Activated T-helper 1 cell treated with anti-CD3 and anti-CD28 coated beads, Interleukin-2, amount 50 U/mL, for 16 hours (primary cell): ENCODE data around the gene OR6X1.
"Not testable (repeated sequence)": the region's sequence is repeated elsewhere in the genome, so short reads cannot be mapped to it uniquely, and the experiment has no call there.

Experiments
- DNase-seq, 2 donors: peaks; one replicate each; pipeline ENCODE4 v3.0.0-alpha.2; 2020; ENCODE audit warnings: low read depth in 1 of 2, low spot score in 1 of 2

The OR6X1 gene

DNA sequence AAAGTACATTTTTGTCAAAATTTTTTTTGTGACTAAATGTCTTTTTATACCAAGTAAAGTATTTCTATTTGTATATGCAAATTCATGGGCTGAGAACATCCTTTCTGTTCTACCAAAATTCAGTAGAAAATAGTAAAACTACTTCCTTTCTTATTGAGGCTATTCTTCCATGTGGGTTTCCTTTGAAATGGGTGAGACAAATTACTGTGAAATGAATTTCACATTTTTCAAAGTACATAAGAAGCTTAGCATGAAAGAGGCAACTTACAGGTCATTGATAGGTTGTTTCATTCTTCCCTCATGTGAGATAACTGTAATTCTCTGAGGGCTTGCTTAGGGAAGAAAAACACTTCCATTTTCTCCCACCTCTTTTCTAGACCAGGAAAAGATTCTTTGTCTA is 1.0 kb upstream of the OR6X1 start:
- no peak for DNase-seq

DNA sequence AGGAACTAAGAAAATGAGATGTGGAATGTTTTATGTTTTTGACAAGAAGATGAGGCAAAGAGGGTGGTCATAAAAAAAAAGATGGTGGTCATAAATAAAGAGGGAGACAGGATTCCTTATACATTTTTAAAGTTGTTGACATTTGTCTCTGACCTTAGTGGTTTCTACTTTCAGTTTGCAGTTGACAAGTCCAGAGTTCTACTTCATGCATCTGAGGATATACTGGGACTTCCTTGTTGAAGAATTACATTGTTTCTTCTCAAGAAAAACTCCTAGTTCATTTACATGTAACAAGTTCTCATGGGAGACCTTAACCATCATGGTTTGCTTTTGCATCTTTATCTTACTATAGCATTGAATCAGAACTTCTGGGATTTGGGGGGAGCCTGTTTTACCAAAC is 1.2 kb downstream of the OR6X1 start:
- no peak for DNase-seq

DNA sequence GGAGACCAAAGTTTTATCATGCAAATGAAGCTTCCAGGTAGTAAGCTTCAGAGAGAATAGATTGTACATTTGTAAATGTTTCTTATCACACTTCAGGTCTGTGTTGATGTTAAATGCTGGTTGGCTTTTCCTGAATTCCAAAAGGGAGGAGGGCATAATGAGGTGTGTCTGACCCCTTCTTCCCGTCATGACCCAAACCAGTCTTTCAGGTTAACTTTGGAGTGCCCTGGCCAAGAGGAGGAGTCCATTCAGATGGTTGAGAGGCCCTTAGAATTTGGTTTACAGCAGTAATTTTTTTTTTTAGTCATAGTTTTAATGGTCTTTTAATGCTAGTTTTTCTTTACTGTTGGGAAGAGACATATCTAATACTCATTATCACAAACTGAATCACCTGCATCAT is 2.5 kb downstream of the OR6X1 start:
- no peak for DNase-seq

DNA sequence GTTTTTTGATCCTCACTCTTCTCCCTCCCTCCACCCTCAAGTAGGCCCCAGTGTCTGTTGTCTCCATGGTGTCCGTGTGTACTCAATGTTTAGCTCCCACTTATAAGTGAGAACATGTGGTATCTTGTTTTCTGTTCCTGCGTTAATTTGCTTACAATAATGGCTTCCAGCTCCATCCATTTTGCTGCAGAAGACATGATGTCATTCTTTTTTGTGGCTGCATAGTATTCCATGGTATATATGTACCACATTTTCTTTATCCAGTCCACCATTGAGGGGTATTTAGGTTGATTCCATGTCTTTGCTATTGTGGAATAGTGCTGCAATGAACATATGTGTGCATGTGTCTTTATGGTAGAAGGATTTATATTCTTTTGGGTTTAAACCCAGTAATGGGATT is 6.0 kb downstream of the OR6X1 start:
- DNase-seq = not testable (repeated sequence)

DNA sequence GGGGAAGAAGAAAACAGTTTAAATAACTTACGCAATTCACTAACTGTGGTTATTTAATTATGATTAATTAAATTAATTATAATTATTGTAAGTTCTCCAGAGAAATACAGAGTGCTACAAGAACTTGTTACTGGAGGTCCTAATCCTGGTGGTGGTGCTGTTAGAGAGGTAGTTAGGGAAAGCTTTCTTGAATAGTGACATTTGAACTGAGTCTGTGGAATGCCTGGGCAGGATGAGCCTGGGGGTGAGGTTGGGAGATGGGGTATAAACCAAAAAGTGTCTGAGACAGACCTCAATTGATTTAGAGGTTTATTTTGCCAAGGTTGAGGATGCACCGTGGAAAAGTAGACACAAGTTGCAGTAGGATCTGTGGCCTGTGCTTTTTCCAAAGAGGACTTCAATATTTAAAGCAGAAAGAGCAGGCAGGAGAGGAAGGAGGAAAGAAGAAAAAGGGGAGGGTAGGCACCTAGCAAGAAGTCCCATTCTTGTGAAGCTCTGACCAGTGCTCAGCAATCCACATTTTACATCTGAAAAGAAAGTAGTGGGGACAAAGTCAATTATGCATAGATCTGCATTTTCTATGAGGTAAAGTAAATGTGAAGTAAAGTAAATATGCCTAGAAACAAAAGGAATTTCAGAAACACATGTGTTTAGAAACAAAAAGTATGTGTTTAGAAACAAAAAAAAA is 8.4 kb downstream of the OR6X1 start:
- no peak for DNase-seq

DNA sequence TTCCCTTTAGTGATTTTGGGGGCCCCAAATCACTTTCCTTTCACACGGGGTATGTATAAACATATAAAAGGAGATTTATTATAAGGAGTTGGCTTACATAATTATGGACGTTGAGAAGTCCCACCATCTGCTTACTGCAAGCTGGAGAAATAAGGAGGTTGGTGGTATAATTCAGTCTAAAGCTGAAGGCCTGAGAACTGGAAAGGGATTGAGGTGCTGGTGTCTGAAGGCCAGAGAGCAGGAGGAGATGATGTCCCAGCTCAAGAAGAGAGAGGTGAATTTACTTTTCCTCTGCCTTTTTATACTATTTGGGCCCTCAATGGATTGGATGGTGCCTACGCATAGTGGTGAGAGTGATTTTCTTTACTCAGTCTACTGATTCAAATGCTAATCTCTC is 11.6 kb downstream of the OR6X1 start:
- no peak for DNase-seq

DNA sequence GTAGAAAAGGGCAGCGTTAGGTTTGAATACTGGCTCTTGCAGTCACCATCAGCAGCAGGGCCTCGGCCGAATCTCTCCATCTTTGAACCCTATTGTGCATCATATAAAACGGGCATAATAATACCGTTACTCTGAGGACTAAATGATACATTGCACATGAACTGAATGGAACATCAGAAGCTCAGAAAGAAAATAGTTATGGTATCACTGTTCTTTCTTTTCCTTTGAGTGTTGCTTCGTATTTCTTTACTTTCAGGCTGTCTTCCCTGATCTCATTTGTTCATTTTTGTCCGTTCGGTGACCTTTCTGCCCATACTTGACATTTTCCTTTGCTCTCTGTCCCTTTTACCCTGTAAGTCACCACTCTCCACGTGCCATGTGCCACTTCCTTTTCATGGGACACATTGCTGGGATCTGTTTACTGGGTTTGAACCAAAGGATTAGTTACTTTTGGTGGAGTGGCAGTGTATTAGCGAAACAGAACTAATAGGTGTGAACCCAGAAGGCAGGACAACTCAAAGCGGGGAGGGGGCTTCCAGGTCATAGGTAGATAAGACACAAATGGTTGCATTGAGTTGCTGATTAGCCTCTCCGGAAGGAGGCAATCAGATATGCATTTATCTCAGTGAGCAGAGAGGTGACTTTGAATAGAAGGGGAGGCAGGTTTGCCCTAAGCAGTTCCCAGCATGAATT is 12.1 kb downstream of the OR6X1 start:
- DNase-seq = no peak

DNA sequence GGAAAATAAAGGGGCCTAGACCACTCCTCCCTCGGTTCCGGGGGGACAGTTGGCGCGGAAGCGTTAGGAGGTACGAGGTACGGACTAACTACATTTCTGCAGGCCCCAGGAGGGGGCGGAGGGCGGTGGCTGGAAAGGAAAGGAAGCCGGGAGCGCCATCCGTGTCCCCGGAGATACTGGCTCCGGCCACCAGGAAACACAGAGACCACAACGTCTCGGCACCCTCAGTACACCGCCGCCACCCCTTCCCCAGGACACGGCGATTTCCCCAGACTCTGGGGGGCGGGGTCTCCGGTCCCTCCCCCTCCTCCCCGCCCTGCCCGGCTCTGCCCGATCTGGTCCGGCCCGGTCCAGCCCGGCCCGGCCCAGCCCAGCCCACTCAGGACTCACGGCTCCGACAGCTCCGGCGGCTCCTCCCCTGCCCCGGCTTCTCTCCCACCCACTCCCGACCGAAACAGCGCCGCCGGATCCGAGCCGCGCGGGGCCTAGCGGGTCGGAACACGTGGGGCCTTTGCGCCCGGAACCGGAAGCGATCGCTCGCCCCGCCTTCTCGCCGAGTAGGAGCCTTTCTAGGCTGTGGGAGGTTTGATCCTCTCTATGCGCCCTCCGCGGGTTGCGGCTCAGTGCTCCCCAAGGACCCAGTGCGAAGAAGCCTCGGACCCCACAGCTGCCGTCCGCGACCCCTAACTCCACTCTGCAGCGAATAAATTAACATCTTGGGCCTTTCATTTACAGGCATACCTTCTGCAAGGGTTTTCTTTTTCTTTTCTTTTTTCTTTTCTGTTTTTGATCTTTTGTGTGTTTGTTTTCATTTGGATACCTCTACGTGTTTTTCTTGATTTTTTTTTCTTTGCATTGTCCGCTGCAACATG is 12.9 kb downstream of the OR6X1 start, which contains the start of gene ZNF202:
TSS of gene ZNF202 (minus strand) at position 502 of the 872 bp plus-strand sequence. CDS start 10,772 bp downstream, outside the sequence.
- DNase-seq = peak; percentile 83 to 84

DNA sequence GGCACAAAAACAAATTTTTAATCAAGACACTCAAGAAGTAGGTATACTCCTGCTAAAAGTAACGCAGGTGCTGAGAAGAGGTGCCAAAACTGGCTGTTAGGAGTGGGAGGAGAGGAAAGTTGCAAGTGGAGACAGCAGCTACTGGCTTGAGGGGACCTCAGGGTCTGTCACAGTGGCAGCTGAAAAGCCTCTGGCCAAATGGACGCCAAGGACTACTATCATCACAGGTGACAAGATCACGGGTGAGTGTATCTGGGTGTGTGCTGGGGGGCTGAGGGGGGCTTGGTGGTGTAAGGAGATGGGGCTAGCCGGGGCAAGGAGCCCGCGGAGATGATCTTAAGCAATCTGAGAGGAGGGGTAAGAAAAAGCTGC is 13.5 kb downstream of the OR6X1 start:
- DNase-seq = no peak

DNA sequence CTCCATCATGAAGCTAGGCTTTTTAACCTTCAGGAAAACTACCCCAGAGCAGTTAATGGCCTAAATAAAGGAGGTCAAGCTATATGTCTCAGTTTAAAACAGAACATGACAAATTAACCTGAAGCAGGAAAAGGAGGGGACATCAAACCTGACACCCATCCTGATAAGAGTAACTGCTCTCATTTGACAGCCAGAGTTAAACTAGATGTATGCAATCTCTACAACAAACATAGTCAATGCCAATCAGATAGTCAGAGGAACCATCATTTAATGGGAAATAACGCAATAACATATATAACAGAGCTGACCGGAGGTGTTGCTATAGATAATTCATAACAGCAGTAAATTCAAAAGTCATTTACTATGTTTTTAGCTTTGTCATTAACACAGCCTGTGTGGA is 15.9 kb downstream of the OR6X1 start:
- no peak for DNase-seq

DNA sequence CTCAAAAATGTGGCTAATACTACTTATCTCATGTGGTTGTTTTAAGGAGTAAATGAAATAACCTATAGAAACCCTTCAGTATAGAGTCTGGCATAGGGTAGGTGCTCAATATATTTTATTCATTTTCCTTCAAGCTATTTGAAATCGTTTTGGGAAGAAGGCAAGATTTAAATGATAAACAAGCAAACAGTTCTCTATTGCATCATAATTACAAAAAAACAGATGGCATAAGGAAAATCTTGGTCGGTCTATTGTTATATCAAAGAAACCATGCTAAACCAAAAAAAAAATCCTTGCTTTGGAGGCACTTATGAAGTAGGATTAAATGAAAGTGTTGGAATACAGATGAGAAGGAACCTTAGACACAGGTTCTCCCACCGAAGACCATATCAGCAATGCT is 17.5 kb downstream of the OR6X1 start:
- no peak for DNase-seq

DNA sequence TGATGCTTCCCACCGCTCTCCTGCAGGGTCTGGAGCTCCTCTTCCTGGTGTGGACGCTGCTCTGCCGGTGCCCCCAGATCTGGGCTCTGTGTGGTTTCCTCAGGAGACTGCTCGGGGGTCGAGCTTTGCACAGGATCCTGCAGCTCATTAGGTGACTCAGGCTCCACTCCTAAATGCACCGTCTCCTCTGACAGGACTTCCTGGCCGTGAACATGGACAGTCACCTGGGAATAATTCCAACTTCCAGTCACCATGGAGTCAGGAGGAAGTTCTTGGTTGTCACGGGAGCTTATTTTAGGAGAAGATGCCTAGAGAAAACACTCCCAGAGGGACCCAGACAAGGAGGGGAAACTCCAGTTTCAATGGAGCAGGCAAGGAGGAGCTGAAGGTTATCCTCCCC is 24.7 kb downstream of the OR6X1 start:
- DNase-seq = no peak

DNA sequence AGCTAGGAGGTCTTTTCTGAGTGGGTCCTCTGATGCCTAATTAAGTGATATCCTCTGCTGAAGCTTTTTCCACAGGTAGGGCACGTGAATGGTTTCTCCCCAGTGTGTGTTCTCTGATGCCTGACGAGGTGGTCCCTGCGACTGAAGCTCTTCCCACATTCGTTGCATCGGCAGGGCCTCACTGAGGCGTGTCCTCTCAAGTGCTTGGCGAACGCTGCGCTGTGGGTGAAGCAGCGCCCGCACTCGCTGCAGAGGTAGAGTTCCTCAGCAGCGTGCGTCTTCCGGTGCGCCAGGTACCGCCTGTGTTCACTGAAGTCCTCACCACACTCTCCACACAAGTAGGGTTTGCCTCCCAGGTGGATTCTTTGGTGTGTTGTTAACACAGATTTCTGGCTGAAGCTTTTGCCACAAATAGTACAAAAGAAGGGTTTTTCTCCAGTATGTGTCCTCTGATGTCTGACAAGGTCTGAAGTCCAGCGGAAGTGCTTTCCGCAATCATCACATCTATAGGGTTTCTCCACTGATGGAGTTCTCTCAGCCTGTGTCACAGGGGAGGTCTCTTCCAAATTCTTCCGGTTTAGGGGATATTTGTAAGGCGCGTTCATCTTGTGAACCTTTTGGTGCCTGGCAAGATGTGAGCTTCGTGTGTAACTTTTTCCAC is 28.2 kb downstream of the OR6X1 start:
- no peak for DNase-seq

DNA sequence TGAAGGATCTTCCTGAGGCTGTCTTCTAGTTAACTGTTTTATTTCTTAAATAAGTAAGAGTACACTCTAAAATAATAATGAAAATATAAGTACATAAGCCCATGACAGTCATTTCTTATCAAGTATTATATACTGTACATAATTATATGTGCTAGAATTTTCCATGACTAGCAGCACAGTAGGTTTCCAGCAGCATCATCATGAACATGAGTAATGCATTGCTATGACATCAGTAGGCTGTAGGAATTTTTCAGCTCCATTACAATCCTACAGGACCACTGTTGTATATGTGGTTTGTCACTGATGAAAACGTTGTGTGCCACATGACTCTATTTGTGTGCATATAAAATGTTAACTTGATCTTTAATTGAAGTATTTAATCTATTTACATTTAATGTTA is 34.9 kb downstream of the OR6X1 start:
- no peak for DNase-seq

DNA sequence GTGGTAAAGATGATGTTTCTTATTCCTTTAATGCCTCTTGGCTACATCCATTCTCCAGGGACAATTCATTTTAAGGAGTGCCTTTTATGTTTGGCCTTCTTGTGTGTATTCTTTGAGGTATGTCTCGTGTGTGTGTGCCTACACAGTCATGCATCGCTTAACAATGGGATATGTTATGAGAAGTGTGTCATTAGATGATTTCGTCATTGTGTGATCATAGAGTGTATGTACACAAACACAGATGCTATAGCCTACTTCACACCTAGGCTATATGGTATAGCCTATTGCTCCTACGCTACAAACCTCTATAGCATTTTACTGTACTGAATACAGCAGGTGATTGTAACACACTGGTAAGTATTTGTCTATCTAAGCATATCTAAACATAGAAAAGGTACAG is 35.8 kb downstream of the OR6X1 start:
- DNase-seq = no peak

DNA sequence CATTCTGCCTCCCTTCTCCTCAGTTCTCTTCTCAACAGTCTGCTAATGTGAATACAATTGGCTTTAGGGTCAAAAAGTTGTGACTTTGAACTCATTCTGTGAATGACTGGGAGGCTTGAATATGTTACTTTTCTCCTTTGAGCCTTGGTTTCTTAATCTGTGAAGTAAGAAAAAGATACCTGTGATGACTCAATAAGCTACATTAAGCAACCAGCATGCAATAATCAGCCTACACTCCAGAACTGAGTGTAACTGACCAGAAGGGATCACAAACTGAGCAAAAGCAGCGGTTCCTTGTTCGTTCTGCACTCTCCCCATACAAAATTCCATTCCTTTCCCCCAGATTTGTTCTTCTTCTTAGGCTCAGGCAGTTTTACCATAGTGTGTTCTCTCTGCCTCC is 36.3 kb downstream of the OR6X1 start:
- no peak for DNase-seq

DNA sequence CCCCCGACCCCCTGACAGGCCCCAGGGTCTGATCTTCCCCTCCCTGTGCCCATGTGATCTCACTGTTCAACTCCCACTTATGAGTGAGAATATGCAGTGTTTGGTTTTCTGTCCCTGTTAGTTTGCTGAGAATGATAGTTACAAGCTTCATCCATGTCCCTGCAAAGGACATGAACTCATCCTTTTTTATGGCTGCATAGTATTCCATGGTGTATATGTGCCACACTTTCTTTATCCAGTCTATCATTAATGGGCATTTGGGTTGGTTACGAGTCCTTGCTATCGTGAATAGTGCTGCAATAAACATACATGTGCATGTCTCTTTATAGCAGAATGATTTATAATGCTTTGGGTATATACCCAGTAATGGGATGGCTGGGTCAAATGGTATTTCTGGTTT is 41.7 kb downstream of the OR6X1 start:
- DNase-seq = not testable (repeated sequence)

DNA sequence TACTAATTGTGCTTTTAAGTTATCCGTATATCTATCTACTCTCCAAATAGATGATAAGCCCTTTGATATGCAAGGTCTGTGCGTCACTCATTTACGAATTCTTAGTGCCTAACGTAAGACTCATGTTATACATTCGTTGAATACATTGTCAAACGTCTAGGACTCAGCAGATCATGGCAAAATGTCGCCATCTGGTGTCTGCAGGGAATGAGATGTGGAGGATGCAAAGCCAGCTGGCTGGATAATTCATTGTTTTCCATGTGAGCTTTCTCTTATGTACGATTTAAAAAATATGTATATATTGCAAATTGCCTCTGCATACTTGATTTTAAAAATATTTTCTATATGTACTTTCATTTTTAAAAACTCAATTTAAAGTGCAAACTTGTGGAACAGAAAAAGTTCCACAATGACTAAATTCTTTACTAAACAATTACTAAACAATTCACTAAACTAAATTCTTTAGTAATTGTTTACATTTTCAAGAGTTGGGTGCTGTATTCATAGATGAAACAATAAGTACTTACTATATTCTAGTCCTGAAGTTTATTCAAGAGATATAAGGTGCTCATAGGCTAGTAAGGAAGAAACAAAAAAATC is 46.6 kb downstream of the OR6X1 start:
- peak in 1 of 2 donors; percentile 27 for DNase-seq

DNA sequence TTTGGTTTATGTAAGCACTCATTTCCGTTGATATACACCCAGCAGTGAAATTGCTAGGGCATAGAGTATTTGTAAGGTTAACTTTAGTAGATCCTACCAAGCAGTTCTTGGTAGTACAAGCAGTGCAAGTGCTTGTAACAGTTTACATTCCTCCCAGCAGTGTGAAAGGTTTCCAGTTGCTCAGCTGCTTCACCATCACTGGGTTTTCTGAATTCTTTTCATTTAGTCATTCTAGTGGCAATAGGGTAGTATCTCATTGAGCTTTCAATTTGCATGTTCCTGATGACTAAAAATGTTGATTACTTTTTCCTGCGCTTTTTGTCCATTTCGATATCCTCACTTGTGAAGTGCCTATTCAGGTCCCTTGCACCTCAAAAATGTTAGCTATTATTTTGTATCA is 47.1 kb downstream of the OR6X1 start:
- DNase-seq = no peak

DNA sequence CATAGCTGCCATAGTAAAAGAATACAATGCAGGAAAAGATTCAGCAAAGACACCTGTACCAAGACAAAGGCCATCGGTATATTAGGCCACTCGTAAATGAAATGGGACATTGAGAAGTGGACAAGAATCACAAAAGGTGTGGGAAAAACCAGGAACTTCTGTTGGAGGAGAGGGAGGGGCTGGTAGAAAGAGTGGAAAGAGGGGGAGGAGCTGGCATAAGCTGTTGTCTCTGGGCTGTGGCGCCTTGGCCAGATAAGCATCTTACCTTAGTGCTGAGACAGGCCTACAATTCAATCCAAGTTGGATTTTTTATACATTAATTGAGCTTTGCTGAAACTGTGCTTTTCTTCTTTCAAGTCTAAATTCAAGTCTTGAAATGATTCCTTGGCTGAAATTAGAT is 50.0 kb downstream of the OR6X1 start:
- DNase-seq = no peak
